ENCODE measurements around the gene RMDN2.

Gene RMDN2

DNA sequence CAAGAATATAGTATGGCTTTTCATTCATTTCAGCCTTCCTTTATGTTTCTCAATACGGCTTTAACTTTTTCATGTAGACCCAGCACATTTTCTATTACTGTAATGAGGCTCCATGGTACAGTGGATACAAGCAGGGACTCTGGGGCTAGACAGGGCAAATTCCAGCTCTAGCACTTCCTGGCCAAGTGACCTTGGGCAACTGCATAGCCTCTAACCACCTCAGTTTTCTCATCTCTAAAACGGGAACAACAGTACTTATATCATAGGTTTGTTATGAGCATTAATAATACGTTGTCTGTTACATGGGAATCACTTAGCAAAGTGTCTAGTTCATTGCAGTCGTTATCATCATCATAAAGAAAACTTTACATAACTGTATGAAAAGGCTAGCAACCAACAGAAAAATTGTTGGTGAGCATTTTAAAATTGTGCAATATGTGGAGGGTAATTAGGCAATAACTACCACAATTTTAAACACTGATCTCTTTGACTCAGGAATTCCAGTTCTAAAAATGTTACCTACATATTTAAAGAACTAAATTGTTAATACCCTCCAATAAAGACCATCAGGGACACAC, 13.7 kb upstream of the RMDN2 start:
- TF ChIP-seq, protein P1, sequence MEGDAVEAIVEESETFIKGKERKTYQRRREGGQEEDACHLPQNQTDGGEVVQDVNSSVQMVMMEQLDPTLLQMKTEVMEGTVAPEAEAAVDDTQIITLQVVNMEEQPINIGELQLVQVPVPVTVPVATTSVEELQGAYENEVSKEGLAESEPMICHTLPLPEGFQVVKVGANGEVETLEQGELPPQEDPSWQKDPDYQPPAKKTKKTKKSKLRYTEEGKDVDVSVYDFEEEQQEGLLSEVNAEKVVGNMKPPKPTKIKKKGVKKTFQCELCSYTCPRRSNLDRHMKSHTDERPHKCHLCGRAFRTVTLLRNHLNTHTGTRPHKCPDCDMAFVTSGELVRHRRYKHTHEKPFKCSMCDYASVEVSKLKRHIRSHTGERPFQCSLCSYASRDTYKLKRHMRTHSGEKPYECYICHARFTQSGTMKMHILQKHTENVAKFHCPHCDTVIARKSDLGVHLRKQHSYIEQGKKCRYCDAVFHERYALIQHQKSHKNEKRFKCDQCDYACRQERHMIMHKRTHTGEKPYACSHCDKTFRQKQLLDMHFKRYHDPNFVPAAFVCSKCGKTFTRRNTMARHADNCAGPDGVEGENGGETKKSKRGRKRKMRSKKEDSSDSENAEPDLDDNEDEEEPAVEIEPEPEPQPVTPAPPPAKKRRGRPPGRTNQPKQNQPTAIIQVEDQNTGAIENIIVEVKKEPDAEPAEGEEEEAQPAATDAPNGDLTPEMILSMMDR (IDR thresholded peaks at IDR 0.05; ENCODE audit: low read depth, low read length) = no peak
- no peak for DNase-seq (ENCODE audit: extremely low read depth, low read depth)

- TF ChIP-seq, protein P1 (IDR thresholded peaks at IDR 0.05; ENCODE audit: low read depth, low read length) = no peak
- no peak for DNase-seq (ENCODE audit: extremely low read depth, low read depth)
These were observed 13.0 kb upstream of the RMDN2 start for GRCh38 chr2:37912056-37912455.

DNA sequence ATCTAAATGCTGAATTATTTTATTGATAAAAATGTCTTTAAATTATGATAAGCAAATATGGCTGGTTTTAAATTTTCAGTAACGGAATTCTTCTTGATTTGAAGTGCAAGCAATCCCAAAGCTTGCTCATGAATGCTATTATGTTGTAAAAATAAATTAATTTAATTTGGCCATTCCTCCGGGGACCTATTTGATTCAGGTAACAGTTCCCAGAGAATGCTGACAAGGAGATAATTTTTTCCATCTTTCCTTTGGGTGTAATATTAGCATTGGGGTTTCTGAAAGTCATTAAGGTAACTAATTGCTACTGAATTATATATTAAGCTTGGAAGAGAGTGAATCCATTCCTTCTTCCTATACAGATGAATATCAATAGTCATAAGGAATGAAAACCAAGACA, 12.5 kb upstream of the RMDN2 start:
- TF ChIP-seq, protein P1 (IDR thresholded peaks at IDR 0.05; ENCODE audit: low read depth, low read length) = no peak
- DNase-seq (ENCODE audit: extremely low read depth, low read depth) = no peak

- no peak for DNase-seq (ENCODE audit: extremely low read depth, low read depth)
- TF ChIP-seq, protein P1 (IDR thresholded peaks at IDR 0.05; ENCODE audit: low read depth, low read length) = no peak
These were observed 10.7 kb upstream of the RMDN2 start for GRCh38 chr2:37914340-37914739.

- TF ChIP-seq, protein P1 (IDR thresholded peaks at IDR 0.05; ENCODE audit: low read depth, low read length) = no peak
- DNase-seq (ENCODE audit: extremely low read depth, low read depth) = no peak
These were observed 9.3 kb upstream of the RMDN2 start for GRCh38 chr2:37915773-37916172.

DNA sequence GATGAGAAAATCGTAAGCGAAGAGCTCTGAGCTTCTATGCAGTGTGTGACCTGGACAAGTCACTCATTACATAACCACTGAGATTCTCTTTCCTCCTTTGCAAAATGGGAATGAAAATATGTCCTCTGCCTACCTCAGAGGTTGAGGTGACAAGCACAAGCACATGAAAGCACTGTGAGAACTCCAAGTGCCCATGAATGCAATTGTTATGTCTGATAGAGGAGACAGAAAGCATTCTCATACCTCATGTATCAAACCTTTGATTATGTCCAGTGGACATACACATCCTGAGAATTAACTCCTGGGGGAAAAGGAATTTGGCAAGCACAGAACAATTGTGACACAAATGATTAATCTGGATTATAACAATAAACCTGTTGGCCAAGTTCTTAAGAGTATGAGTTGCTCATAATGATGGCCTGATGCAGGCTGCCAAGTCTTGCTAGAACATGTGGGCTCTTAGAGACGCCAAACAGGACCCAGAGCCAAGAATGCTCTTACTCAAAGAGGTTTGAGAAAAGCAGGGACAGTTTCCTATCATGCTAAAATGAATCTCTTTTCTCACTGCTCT, 8.5 kb upstream of the RMDN2 start:
- TF ChIP-seq, protein P1 (IDR thresholded peaks at IDR 0.05; ENCODE audit: low read depth, low read length) = no peak
- DNase-seq (ENCODE audit: extremely low read depth, low read depth) = peak; percentile 86

- TF ChIP-seq, protein P1 (IDR thresholded peaks at IDR 0.05; ENCODE audit: low read depth, low read length) = no peak
- DNase-seq (ENCODE audit: extremely low read depth, low read depth) = no peak
These were observed 7.5 kb upstream of the RMDN2 start for GRCh38 chr2:37917281-37918228.
